ENCODE results near the gene ALKBH5.

DNA sequence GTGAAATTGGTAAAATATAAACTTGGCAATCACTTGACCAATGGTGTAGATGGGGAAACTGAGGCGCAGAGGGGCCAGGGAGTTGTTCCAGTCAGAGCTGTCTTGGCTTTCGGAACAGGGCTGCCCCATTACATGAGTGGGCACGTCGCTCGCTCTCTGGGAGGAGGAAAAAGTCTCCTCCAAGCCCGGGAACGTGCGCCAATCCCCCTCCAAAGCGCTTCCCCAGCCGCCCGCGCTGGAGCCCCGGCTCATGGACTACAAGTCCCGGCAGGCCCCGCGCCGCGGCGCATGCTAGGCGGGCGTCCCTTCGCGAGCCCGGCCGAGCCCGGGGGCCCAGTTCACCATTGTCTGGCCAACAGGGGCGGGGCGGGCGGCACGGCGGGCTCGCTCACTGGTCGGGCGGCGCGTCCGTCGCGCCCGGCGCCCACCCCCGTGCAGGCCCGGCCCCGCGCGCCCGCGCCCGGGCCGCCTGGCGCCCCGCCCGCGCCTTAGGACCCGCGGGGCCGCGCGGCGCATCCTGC is 41.6 kb downstream of the ALKBH5 start, which contains the start of gene LLGL1:
- no peak for TF ChIP-seq ZNF10 (tag by site-specific recombination; IDR thresholded peaks at IDR 0.05)
- TF ChIP-seq, protein P1, sequence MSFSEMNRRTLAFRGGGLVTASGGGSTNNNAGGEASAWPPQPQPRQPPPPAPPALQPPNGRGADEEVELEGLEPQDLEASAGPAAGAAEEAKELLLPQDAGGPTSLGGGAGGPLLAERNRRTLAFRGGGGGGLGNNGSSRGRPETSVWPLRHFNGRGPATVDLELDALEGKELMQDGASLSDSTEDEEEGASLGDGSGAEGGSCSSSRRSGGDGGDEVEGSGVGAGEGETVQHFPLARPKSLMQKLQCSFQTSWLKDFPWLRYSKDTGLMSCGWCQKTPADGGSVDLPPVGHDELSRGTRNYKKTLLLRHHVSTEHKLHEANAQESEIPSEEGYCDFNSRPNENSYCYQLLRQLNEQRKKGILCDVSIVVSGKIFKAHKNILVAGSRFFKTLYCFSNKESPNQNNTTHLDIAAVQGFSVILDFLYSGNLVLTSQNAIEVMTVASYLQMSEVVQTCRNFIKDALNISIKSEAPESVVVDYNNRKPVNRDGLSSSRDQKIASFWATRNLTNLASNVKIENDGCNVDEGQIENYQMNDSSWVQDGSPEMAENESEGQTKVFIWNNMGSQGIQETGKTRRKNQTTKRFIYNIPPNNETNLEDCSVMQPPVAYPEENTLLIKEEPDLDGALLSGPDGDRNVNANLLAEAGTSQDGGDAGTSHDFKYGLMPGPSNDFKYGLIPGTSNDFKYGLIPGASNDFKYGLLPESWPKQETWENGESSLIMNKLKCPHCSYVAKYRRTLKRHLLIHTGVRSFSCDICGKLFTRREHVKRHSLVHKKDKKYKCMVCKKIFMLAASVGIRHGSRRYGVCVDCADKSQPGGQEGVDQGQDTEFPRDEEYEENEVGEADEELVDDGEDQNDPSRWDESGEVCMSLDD (tag by site-specific recombination; IDR thresholded peaks at IDR 0.05), result no peak
- no peak for TF ChIP-seq GLI2 (tag by site-specific recombination; IDR thresholded peaks at IDR 0.05; ENCODE audit: borderline replicate concordance, low read depth)
- no peak for TF ChIP-seq ZBTB1 (tag by site-specific recombination; IDR thresholded peaks at IDR 0.05)
- TF ChIP-seq, protein P2, sequence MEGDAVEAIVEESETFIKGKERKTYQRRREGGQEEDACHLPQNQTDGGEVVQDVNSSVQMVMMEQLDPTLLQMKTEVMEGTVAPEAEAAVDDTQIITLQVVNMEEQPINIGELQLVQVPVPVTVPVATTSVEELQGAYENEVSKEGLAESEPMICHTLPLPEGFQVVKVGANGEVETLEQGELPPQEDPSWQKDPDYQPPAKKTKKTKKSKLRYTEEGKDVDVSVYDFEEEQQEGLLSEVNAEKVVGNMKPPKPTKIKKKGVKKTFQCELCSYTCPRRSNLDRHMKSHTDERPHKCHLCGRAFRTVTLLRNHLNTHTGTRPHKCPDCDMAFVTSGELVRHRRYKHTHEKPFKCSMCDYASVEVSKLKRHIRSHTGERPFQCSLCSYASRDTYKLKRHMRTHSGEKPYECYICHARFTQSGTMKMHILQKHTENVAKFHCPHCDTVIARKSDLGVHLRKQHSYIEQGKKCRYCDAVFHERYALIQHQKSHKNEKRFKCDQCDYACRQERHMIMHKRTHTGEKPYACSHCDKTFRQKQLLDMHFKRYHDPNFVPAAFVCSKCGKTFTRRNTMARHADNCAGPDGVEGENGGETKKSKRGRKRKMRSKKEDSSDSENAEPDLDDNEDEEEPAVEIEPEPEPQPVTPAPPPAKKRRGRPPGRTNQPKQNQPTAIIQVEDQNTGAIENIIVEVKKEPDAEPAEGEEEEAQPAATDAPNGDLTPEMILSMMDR (tag by site-specific recombination; IDR thresholded peaks at IDR 0.05), result no peak
- peak; percentile 56 for TF ChIP-seq ZNF600 (tag by site-specific recombination; IDR thresholded peaks at IDR 0.05)
- TF ChIP-seq ZFP3 (tag by site-specific recombination; IDR thresholded peaks at IDR 0.05; ENCODE audit: low read depth), result no peak
- TF ChIP-seq, protein P3, sequence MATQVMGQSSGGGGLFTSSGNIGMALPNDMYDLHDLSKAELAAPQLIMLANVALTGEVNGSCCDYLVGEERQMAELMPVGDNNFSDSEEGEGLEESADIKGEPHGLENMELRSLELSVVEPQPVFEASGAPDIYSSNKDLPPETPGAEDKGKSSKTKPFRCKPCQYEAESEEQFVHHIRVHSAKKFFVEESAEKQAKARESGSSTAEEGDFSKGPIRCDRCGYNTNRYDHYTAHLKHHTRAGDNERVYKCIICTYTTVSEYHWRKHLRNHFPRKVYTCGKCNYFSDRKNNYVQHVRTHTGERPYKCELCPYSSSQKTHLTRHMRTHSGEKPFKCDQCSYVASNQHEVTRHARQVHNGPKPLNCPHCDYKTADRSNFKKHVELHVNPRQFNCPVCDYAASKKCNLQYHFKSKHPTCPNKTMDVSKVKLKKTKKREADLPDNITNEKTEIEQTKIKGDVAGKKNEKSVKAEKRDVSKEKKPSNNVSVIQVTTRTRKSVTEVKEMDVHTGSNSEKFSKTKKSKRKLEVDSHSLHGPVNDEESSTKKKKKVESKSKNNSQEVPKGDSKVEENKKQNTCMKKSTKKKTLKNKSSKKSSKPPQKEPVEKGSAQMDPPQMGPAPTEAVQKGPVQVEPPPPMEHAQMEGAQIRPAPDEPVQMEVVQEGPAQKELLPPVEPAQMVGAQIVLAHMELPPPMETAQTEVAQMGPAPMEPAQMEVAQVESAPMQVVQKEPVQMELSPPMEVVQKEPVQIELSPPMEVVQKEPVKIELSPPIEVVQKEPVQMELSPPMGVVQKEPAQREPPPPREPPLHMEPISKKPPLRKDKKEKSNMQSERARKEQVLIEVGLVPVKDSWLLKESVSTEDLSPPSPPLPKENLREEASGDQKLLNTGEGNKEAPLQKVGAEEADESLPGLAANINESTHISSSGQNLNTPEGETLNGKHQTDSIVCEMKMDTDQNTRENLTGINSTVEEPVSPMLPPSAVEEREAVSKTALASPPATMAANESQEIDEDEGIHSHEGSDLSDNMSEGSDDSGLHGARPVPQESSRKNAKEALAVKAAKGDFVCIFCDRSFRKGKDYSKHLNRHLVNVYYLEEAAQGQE (tag by site-specific recombination; IDR thresholded peaks at IDR 0.05), result no peak
- TF ChIP-seq, protein P4, sequence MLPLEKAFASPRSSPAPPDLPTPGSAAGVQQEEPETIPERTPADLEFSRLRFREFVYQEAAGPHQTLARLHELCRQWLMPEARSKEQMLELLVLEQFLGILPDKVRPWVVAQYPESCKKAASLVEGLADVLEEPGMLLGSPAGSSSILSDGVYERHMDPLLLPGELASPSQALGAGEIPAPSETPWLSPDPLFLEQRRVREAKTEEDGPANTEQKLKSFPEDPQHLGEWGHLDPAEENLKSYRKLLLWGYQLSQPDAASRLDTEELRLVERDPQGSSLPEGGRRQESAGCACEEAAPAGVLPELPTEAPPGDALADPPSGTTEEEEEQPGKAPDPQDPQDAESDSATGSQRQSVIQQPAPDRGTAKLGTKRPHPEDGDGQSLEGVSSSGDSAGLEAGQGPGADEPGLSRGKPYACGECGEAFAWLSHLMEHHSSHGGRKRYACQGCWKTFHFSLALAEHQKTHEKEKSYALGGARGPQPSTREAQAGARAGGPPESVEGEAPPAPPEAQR (tag by site-specific recombination; IDR thresholded peaks at IDR 0.05), result no peak
- peak; percentile 98 for TF ChIP-seq ZBTB8A (tag by site-specific recombination; IDR thresholded peaks at IDR 0.05)
- peak; percentile 82 for TF ChIP-seq ZNF341 (tag by site-specific recombination; IDR thresholded peaks at IDR 0.05; ENCODE audit: low read depth)
- TF ChIP-seq ZNF23 (tag by site-specific recombination; IDR thresholded peaks at IDR 0.05; ENCODE audit: borderline replicate concordance), result no peak

All from HEK293 (cell line).